Activated CD8-positive, alpha-beta memory T cell treated with anti-CD3 and anti-CD28 coated beads for 36 hours (primary cell): ENCODE results near the gene KLC4. TPM values are rescaled to one million over a fixed set of nuclear protein-coding genes. Genes with fewer than 3 reads are reported as not detected.
"Not testable (repeated sequence)": the region's sequence is repeated elsewhere in the genome, so short reads cannot be mapped to it uniquely, and the experiment has no call there.

Source experiments
- CTCF ChIA-PET: fragments of 350-600 bp; sonication (Branson Sonifier 250); formaldehyde crosslinking; loops from one replicate; lab custom pipeline; 2021; ENCODE audit warnings: antibody characterized with exemption; lab: Charles Lee
- POLR2A ChIA-PET: fragments of 350-600 bp; sonication (Branson Sonifier 250); formaldehyde crosslinking; loops from one replicate; lab custom pipeline; 2021; ENCODE audit warnings: antibody characterized with exemption; lab: Charles Lee
- total RNA-seq, 2 experiments: library from RNA; stranded (reverse); gene quantifications; one replicate each; pipeline ENCODE4 v1.2.3, GENCODE V29; 2021

KLC4 gene
- total RNA-seq, 2 experiments from 2014 or later = 7.4 to 8.2 TPM

DNA sequence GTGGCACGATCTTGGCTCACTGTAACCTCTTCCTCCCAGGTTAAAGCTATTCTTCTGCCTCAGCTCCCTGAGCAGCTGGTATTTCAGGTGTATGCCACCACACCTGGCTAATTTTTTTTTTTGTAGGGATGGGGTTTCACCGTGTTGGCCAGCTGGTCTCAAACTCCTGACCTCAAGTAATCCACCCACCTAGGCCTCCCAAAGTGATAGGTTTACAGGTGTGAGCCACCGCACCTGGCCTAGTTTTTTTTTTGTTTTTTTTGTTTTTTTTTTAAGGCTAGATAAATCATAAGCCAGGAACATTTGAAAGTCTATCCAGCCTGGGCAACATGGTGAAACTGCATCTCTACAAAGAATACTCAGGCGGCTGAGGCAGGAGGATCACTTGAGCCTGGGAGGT is 27.1 kb upstream of the KLC4 start:
- POLR2A ChIA-PET = interaction anchor here (0.7 kb wide), 1 partner anchor 53 kb away, joined by 3 read pairs; the partner anchor contains the start of gene PEX6
- CTCF ChIA-PET = no interaction called here

DNA sequence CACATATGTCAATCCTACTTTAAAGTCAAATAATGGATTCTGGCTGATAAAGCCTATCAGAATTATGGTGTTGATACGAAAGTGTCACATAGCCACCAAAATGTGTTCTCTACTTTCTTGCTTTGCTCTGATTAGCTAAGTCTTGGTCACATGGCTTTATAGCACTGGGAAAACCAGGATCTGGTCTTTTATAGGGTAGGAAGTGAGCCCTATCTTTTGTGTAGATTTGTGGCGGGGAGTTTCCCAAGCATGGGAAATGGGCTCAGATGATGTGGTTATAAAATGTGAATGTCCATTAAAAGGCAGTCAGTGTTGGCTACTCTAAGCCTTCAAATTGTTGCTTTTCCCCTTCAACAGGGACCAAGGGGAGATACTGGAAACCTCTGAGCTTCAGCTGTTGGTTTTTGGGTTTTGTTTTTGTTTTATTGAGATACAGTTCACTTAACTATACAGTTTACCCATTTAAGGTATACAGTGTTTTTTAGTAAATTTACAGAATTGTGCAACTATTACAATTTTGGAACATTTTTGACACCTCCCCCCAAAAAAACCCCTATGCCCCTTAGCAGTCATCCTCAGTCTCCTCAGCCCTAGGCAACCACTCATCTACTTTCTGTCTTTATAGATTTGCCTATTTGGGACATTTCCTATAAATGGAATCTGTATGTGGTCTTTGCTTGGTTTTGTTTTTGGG is 25.8 kb upstream of the KLC4 start:
- CTCF ChIA-PET = interaction anchor here (1.0 kb wide), 1 partner anchor 24 kb away, joined by 4 read pairs; no protein-coding TSS in a partner anchor
- POLR2A ChIA-PET = interaction anchor here (0.6 to 0.8 kb wide), 2 partner anchors 13 to 142 kb away, joined by 4 to 10 read pairs; no protein-coding TSS in a partner anchor

DNA sequence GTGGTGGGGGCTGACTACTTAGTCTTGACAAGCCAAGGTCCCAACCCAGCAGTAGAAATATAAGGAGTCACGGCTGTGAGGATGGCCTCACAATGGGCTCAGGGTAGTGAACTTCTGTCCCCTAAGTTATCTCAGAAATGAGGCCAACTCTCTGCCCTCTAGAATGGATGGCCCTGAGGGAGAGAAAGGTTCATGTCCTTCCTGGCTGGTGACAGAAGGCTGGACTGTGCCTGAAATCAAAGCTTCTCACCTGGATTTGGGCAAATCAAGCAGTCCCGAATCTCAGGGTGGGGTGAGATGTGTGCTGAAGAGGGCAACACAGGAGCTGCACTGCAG is 25.3 kb upstream of the KLC4 start:
- CTCF ChIA-PET = interaction anchor here (0.7 to 1.0 kb wide), 2 partner anchors 18 to 24 kb away, joined by 3 to 4 read pairs; no protein-coding TSS in a partner anchor
- POLR2A ChIA-PET = no interaction called here

DNA sequence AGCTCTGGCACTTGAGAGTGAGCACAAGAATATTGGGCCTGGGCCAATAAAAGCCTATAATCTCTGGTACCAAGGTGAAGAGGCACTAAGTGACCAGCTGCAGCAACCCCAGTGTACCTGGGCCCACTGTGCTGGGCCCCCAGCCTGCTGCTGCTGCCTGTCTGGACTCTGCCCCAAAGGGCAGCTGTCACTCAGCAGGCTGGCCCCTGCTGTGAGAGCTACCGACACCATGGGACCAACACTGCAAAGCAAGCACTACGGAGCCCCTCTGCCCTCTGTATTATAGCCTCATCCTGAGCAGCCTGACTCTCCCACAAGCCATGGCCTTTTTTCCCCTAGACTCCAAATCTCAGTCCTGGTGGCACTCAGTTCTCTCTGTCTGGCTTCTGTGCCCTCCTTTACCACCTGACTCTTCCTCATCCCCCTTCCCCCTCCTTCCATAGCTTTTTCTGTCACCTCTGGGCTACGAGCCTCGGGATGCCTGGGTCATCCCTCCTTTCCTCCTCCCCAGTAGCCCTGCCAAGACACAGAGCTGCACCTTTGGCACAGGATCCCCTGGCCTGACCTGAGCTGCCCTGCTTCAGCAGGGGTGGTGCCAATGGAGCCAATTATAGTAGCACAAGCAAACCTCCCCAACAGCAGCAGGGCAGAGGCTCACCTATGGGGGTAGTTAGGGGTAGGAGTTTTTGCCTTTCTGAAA is 23.8 kb upstream of the KLC4 start:
- ChIA-PET POLR2A (interaction anchor here (1.2 kb wide), 1 partner anchor 10 kb away, joined by 3 read pairs; no protein-coding TSS in a partner anchor), CTCF (interaction anchor here (1.3 kb wide), 1 partner anchor 14 kb away, joined by 3 read pairs; the partner anchor contains the start of gene RRP36)

DNA sequence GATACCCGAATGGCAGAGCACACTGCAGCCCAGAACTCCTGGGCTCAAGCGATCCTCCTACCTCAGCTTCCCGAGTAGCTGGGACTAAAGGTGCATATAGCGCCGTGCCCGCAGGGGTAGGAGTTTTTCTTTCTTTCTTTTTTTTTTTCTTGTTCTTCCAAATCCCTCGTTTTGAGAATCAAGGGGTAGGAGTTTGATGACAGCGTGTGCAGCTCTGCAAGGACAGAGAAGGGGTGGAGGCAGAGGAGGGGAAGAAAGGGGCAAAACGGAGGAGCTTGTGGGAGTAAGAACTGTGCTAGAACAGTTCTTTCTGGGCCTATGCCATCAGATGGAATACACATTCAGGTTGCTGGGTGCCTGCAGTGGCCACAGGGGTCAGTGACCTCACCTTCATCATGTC is 22.7 kb upstream of the KLC4 start:
- ChIA-PET POLR2A (no interaction called here), CTCF (interaction anchor here (1.3 kb wide), 1 partner anchor 15 kb away, joined by 3 read pairs; the partner anchor contains the start of gene RRP36)

DNA sequence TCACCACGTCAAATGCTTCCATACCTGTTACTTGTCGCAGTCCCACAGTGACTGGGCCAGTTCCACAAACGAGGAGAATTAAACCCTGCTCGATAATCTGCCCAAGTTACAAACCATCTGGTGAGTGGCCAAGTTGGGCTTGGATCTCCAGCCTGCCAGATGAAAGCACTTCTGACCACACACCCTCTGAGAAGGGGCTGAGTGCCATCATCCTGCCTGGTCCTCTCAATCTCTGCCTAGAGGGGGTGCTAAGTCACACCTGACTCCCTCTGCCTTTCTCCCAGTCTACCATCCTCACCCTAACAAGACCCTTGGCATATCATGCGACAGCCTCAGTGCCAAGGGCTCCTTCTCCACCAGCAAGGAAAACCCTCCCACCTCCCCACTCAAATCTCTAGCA is 22.2 kb upstream of the KLC4 start:
- CTCF ChIA-PET = interaction anchor here (1.3 kb wide), 1 partner anchor 16 kb away, joined by 3 read pairs; the partner anchor contains the start of gene RRP36
- POLR2A ChIA-PET = interaction anchor here (0.5 kb wide), 1 partner anchor 15 kb away, joined by 5 read pairs; no protein-coding TSS in a partner anchor

DNA sequence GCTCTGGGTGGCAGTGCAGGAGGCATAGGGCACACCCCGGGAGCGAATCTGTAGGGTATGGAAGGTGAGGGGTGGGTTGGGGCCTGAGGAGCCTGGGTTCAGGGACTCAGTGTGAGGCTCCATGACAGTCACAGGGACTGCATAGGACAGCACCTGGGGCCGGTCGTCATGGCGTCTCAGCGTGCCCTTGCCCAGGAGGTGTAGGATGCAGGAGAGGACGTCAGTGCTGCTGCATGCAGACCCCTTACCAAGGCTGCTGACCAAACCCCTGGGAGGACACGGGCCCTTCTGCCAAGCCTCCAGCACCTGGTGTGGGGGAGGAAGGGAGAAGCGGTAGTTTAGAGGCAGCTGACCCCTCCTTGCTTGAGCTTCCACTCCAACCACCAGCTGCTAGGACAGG is 21.7 kb upstream of the KLC4 start:
- ChIA-PET POLR2A (no interaction called here), CTCF (interaction anchor here (1.1 kb wide), 1 partner anchor 140 kb away, joined by 3 read pairs; no protein-coding TSS in a partner anchor)

DNA sequence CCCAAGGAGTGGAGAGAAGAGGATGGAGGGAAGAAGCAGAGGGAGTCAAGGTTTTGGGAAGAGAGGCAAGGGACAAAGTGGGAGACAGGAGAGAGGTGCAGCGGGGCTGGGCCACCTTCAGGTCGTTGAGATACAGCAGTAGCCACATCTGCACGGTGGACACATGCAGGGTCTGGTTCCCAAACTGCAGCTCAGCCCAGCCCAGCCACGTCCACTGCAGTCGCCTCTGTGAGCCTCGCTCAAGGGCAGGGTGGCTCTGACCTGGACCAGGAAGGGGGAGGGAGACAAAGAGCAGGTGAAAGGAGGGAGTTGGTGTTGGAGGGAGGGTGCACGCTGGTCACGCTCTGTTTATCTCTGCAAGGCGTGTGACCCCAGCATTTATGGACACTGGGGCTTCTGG is 20.7 kb upstream of the KLC4 start:
- ChIA-PET POLR2A (no interaction called here), CTCF (interaction anchor here (1.1 kb wide), 1 partner anchor 139 kb away, joined by 3 read pairs; no protein-coding TSS in a partner anchor)

DNA sequence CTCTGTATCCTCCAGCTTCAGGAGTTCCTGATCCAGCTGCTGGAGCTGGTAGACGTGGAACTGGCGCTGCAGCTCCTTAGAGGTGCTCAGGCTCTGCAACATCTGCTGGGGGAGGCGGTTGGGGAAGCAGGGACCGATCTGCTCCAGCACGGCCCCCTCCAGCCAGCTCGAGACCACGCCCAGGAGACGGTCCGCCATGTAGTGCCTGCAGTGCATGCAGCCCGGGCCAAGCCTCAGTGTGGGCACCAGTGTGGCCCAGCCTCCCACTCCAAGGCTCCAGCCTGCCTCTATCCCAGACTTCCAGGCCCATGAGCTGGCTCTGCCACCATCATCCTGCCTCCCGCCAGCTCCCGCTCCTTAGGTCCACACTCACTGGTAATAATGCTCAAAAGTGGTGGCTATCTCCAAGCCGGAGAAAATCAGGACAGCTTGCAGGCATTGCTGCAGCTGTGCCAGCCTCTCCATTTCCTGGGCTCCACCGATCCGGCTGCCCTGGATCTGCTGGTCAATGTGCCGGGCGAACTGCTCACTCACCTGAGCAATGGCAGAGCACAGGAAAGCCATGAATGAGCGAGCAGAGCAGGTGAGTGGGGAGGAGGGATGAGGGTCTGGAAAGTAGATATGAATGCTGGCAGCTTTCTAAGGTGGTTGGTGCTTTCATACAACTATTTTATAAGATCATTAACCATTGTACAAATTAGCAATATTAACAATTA is 18.7 kb upstream of the KLC4 start:
- ChIA-PET CTCF (no interaction called here), POLR2A (interaction anchor here (0.5 kb wide), 1 partner anchor 40 kb away, joined by 4 read pairs; no protein-coding TSS in a partner anchor)

DNA sequence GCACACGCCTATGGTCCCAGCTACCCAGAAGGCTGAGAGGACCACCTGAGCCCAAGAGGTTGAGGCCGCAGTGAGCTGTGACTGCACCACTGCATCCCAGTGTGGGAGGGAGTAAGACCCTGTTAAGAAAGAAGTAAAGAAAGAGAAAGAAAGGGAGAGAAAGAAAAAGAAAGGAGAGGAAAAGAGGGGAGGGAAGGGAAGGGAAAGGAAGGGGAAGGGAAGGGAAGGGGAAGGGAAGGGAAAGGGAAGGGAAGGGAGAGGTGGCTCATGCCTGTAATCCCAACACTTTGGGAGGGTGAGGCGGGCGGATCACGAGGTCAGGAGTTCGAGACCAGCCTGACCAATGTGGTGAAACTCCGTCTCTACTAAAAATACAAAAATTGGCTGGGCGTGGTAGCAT is 18.0 kb upstream of the KLC4 start:
- CTCF ChIA-PET, POLR2A ChIA-PET: not testable (repeated sequence)

DNA sequence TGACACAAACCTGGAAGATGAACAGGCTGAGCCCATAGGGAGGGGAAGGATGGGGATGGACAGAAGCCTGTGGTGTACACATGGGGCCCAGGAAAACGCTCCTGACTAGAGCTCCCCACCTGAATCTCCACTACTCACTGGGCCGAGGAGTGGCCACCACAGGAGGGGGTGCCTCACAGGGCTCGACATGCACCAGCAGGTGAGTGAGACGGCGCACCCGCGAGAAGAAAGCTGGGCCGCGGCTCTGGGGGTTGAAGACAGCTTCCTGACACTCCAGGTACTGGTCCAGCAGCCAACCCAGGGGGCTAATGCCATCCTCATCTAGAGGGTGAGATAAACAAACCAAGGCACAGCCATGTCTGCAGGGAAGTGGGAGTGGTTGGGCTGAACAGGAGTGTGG is 16.1 kb upstream of the KLC4 start:
- ChIA-PET POLR2A (no interaction called here), CTCF (no interaction called here)

DNA sequence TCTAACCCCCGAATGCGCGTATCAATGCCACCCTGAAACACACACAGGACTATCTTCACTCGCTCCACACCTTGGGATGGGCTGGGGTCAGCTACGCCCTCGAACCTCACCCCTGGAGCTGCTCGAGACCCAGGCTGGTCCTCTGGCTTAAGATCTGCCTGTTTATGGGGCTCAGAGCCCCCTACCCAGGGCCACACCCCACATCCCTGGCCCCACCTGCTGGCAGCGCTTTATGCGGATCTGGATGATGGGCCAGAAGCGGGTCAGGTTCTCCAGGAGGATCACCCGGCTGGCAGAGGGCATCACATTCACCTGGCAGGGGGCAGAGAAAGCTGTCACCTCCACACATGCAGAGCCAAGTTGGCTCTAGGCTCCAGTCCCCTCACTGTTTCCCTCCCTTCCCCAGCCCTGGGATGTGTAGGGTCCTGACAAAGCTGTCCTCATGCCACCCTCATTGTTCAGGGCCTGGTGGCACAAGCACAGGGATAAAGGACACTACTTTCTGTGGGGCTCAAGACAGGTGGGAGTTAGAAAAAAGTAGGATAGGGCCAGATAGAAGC is 14.0 kb upstream of the KLC4 start:
- POLR2A ChIA-PET = interaction anchor here (0.9 kb wide), 1 partner anchor 10 kb away, joined by 3 read pairs; no protein-coding TSS in a partner anchor

DNA sequence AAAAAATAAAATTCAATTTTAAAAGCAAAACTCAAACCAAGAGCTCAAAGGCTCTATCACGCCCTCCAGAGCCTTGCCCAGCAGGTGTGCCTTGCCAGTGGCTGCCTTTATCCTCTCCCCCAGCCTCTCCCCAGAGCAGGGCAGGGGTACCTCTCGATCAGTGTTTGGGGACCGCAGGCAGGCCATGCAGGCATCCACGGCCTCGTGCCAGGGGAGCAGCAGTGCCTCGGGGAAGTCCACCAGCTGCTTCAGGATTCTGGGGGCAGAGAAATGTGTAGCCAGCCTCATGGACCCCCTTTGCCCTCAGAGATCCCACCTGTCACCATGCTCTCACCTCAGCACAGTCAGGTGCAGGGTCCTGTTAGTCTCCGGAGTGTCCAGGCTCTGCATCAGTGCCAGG is 11.4 kb upstream of the KLC4 start:
- CTCF ChIA-PET = interaction anchor here (0.5 kb wide), 1 partner anchor 278 kb away, joined by 3 read pairs; no protein-coding TSS in a partner anchor
- POLR2A ChIA-PET = no interaction called here

More for the DNA sequence above, 14.0 kb upstream of the KLC4 start:
- CTCF ChIA-PET = no interaction called here

DNA sequence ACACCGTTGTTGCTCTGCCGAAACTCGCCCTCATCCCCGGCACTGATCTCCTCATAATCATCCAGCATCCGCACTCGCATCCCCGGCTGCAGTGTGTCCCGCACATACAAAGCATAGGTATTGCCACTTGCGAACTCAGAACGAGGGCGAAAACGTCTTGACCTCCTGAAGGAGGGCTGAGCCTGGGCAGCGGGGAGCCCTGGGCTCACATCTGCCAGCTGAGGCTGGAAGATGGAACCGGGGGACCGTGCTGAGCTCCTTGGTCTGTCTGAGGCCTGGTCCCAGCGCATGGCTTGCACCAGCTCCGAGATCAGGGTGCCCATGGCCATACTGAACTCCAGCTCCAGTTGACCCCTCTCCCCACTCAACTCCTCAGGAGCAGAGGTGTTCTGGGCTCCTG is 8.4 kb upstream of the KLC4 start:
- ChIA-PET CTCF (no interaction called here), POLR2A (no interaction called here)

DNA sequence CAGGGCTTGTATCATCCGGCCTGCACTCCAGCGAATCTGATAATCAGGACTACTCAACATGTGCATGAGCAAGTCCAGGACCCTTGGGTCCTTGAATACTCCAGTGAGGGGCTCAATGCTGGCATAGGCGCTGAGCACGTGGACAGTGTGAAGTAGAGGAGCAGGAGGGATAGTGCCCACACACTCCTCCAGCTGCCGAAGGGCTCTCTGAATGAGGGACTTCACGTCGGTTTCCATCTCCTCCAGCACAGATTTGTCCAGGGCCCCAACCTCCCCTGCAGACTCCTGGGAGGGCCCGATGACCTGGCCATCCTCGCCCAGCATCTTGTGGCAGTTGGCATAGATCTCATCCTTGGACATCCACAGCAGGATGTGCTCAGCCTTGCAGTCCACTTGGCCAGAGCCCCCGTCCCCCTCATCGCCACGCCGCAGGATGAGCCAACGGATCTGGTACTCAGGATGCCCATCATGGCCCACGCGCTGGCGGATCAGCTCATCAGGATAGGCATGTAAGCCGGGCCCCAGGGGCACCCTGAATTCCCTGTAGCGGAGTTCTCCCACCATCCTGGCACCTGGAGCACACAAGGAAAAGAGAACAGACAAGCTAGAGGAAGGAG is 7.1 kb upstream of the KLC4 start:
- ChIA-PET CTCF (interaction anchor here (0.7 to 0.8 kb wide), 2 partner anchors 30 to 138 kb away, joined by 3 to 5 read pairs; no protein-coding TSS in a partner anchor), POLR2A (no interaction called here)

DNA sequence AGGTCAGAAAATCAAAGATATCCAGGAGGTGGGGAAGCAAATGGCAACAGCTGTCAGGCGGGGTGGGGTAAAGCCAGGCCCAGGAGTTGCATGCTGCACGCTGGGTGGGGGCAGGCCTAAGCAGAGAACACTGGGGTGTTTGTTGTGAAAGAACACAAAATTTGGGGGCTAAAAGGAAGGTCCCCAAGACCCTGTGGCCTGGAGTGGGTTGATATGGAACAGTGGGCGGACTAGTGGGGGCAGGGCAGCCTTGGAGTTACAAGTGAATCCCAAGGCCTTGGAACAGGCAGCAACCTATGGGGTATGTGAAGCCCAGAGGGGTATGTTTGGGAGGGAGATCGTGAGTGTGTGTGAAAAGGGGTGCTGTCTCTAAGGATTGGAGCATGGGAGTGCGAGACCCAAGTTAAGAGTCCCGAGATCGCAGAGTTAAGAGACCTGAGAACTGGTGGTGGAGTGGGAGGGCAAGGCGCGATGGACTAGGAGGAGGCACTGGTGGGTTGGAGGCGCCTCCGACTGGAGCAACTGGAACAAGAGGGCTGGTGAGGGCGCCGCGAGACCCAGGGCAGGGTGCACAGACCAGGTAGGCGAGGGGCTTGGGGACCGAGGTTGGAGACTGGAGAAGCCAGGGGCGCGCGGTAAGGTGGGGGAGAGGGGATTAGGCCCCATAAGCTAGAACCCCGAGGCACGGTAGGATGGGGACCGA is 6.4 kb upstream of the KLC4 start:
- CTCF ChIA-PET = interaction anchor here (0.8 kb wide), 1 partner anchor 361 kb away, joined by 3 read pairs; no protein-coding TSS in a partner anchor
- POLR2A ChIA-PET = interaction anchor here (1.1 to 1.6 kb wide), 4 partner anchors 39 to 124 kb away, joined by 3 to 8 read pairs (median 4); partner anchors contain the start of genes CNPY3, KLHDC3, MEA1 and SRF

DNA sequence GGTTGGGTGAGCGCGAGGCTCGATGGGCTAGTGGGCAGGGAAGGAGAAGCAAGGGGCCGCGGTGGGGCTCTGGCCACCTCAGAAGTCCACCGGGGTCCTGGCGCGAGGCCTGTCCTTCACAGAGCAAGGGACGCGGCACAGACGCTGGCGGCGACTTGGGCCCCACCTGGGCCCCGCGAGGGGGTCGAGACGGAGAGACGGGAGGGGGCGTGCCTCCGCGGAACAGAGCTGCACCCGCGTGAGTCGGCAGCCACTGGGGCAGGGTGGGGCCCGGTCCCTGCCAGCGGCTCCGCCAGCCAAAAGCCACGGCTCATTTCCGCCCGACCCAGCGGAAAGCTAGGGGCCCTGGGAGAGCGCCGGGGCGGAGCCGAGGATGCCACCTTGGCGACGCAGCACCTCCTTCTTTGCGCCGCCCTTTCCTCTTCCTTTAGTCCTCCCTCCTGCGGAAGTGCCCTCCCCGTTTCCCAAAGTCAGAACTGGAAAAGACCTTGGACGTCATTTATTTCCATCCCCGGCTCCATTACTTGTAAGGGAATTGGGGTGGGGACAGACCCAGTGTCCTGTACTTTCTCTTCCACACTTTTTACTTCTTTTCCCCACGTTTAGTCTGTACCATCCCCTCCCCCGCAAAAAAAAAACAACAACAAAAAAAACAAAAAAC is 5.8 kb upstream of the KLC4 start, which contains the start of gene CUL7:
TSS of gene CUL7 (minus strand) at position 307 of the 661 bp plus-strand sequence. CDS start 1,063 bp downstream, outside the sequence.
- POLR2A ChIA-PET = interaction anchor here (0.6 to 1.7 kb wide), 9 partner anchors 30 to 490 kb away, joined by 3 to 8 read pairs (median 4); partner anchors contain the start of genes CNPY3, KLHDC3, MEA1 and PEX6
- CTCF ChIA-PET = interaction anchor here (0.6 to 1.5 kb wide), 4 partner anchors 89 to 361 kb away, joined by 3 to 4 read pairs (median 4); no protein-coding TSS in a partner anchor
